Activated CD8-positive, alpha-beta T cell treated with anti-CD3 and anti-CD28 coated beads for 36 hours (primary cell): ENCODE results near the gene DCDC2B. TPM values are rescaled to one million over a fixed set of nuclear protein-coding genes. Genes with fewer than 3 reads are reported as not detected.

Source experiments
- ATAC-seq: fragments of 200-7000 bp; cut with Tn5 transposase; one replicate; pipeline ENCODE4 v1.10.0; 2021; ENCODE audit warnings: mild to moderate bottlenecking, moderate library complexity
- CTCF ChIA-PET: fragments of 350-600 bp; sonication (Branson Sonifier 250); formaldehyde crosslinking; loops from one replicate; lab custom pipeline; 2021; ENCODE audit warnings: antibody characterized with exemption; lab: Charles Lee
- POLR2A ChIA-PET: fragments of 350-600 bp; sonication (Branson Sonifier 250); formaldehyde crosslinking; loops from one replicate; lab custom pipeline; 2021; ENCODE audit warnings: antibody characterized with exemption; lab: Charles Lee
- DNase-seq: peaks from one replicate; pipeline ENCODE4 v3.0.0-alpha.2; 2020
- H3K27ac Mint-ChIP-seq: one replicate; pipeline ENCODE4 v1.8.0; 2021; ENCODE audit warnings: mild to moderate bottlenecking, mixed read lengths
- H3K27me3 Mint-ChIP-seq: one replicate; pipeline ENCODE4 v1.8.0; 2021; ENCODE audit warnings: mixed read lengths
- H3K36me3 Mint-ChIP-seq: one replicate; pipeline ENCODE4 v1.8.0; 2021; ENCODE audit warnings: low read depth, mixed read lengths
- H3K4me1 Mint-ChIP-seq: one replicate; pipeline ENCODE4 v1.8.0; 2021; ENCODE audit warnings: low read depth, mixed read lengths
- H3K4me3 Mint-ChIP-seq: one replicate; pipeline ENCODE4 v1.8.0; 2021; ENCODE audit warnings: mild to moderate bottlenecking, moderate library complexity, mixed read lengths
- H3K9me3 Mint-ChIP-seq: one replicate; pipeline ENCODE4 v1.8.0; 2021; ENCODE audit warnings: mixed read lengths
- intact Hi-C: fragments of 100-400 bp; cut with micrococcal nuclease; formaldehyde crosslinking; loops from one replicate; pipeline ENCODE4 v1.10.0; 2022
- total RNA-seq, 2 experiments: library from RNA; stranded (reverse); gene quantifications; one replicate each; pipeline ENCODE4 v1.2.3, GENCODE V29; 2021
- TF ChIP-seq, protein P1 (sequence below): fragments of 200-600 bp; IDR thresholded peaks from one replicate; pipeline ENCODE4 v1.8.0; 2022; ENCODE audit warnings: antibody characterized with exemption, mild to moderate bottlenecking

Gene DCDC2B
- total RNA-seq, 2 experiments from 2014 or later, result not detected

DNA sequence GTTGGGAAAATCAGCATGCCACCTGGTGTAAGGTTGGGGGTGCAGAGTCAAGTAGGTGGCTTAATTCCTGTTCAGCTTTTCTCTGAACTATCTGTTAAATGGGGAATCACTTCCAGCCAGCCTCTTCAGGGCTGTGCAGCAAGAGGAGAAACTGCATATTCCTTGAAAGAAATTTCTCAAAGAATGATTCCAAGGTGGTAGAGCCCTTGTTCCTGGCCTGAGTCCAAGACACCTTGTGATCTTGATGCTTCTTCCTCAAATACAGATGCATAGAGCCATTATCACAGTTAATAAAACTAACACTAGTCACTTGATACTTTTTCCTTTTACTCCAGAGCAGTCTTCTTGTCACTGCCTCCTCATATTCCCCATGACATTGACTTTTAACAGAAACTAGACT is 24.2 kb upstream of the DCDC2B start:
- intact Hi-C loops, result no loop called here
- Mint-ChIP-seq H3K4me1 (peaks cover 47% of the 10 kb centered on the region), H3K27me3 (no peaks in the 10 kb centered on the region), H3K9me3 (no peaks in the 10 kb centered on the region), H3K4me3 (peak overlapping the region; percentile 16), H3K36me3 (peaks cover 75% of the 10 kb centered on the region), H3K27ac (peak overlapping the region; percentile 71)
- CTCF ChIA-PET, result interaction anchor here (1.0 to 1.2 kb wide), 3 partner anchors 31 to 209 kb away, joined by 3 to 4 read pairs (median 3); partner anchors contain the start of gene BSDC1
- POLR2A ChIA-PET, result interaction anchor here (0.9 to 8.2 kb wide), 3 partner anchors 12 to 66 kb away, joined by 4 to 141 read pairs (median 5); partner anchors contain the start of genes CCDC28B and LCK
- ATAC-seq (no peak), DNase-seq (no peak)
- TF ChIP-seq, protein P1, sequence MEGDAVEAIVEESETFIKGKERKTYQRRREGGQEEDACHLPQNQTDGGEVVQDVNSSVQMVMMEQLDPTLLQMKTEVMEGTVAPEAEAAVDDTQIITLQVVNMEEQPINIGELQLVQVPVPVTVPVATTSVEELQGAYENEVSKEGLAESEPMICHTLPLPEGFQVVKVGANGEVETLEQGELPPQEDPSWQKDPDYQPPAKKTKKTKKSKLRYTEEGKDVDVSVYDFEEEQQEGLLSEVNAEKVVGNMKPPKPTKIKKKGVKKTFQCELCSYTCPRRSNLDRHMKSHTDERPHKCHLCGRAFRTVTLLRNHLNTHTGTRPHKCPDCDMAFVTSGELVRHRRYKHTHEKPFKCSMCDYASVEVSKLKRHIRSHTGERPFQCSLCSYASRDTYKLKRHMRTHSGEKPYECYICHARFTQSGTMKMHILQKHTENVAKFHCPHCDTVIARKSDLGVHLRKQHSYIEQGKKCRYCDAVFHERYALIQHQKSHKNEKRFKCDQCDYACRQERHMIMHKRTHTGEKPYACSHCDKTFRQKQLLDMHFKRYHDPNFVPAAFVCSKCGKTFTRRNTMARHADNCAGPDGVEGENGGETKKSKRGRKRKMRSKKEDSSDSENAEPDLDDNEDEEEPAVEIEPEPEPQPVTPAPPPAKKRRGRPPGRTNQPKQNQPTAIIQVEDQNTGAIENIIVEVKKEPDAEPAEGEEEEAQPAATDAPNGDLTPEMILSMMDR, result no peak

DNA sequence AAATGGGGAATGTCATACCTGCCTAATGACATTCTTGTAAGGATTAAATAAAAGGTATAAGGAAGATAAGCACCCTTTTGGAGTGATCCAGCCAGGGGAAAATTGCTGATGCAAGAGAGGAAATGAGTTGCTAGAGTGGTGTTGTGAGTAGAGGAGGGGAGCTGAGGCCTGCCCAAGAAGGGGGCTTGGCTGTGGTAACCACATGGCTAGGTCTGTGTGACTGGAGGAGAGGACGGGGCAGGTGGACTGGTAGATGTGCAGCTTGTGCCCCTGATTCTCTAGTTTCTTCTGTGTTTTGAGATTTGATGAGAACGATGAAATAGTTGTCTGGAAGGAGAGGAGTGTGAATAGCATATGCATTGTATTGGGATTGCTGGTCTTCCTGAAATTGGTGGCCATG is 22.8 kb upstream of the DCDC2B start:
- TF ChIP-seq, protein P1, result no peak
- Mint-ChIP-seq H3K4me1 (peaks cover 45% of the 10 kb centered on the region), H3K27ac (peak overlapping the region; percentile 98), H3K9me3 (no peaks in the 10 kb centered on the region), H3K36me3 (peaks cover 74% of the 10 kb centered on the region), H3K27me3 (no peaks in the 10 kb centered on the region), H3K4me3 (peak overlapping the region; percentile 48)
- intact Hi-C loops, result no loop called here
- DNase-seq (no peak), ATAC-seq (peak; percentile 57)
- ChIA-PET CTCF (interaction anchor here (1.4 kb wide), 1 partner anchor 30 kb away, joined by 3 read pairs; no protein-coding TSS in a partner anchor), POLR2A (interaction anchor here (0.8 to 3.1 kb wide), 3 partner anchors 13 to 50 kb away, joined by 3 to 25 read pairs (median 5); partner anchors contain the start of genes CCDC28B and IQCC)

DNA sequence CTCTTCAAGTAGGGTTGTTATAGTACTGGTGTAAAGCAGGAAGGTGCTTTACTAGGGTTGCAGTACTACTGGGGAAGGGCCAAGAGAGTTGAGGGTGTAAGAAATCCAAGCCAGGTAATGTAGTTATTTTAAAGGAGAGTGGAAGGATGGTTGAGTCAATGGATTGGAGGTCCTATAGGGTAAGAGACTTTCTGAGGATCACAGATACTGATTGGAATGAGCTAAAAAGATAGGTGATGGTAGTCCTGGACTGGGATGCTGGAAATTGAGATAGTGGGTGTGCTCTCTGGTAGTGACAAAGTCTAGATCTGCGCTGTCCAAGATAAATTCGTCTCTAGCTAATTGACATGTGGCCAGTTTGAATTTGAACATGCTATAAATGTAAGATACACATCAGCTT is 22.4 kb upstream of the DCDC2B start:
- no peaks in the 10 kb centered on the region for H3K9me3 Mint-ChIP-seq
- peak overlapping the region; percentile 48 for H3K4me3 Mint-ChIP-seq
- H3K4me1 Mint-ChIP-seq, result peaks cover 41% of the 10 kb centered on the region
- H3K36me3 Mint-ChIP-seq, result peaks cover 74% of the 10 kb centered on the region
- no peak for DNase-seq
- ATAC-seq, result no peak
- CTCF ChIA-PET, result interaction anchor here (1.4 kb wide), 1 partner anchor 30 kb away, joined by 3 read pairs; no protein-coding TSS in a partner anchor
- TF ChIP-seq, protein P1, result no peak
- intact Hi-C loops, result no loop called here
- peak overlapping the region; percentile 98 for H3K27ac Mint-ChIP-seq
- POLR2A ChIA-PET, result interaction anchor here (0.7 to 3.1 kb wide), 4 partner anchors 12 to 77 kb away, joined by 3 to 25 read pairs (median 4); partner anchors contain the start of genes CCDC28B and IQCC
- H3K27me3 Mint-ChIP-seq, result no peaks in the 10 kb centered on the region

DNA sequence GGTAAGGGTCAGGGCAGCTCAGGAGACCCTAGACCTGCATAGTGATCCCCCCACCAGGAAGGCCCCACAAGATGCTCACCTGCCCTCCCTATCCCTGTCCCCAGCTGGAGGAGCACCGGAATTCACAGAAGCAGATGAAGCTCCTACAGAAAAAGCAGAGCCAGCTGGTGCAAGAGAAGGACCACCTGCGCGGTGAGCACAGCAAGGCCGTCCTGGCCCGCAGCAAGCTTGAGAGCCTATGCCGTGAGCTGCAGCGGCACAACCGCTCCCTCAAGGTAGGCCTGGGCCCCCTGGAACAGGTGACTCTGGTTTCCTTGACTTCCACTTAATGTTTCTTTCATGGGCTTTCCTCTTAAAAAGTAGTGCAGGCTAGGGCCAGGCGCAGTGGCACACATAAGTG is 21.0 kb upstream of the DCDC2B start:
- intact Hi-C loops, result no loop called here
- ATAC-seq (no peak), DNase-seq (no peak)
- ChIA-PET POLR2A (interaction anchor here (3.1 kb wide), 1 partner anchor 11 kb away, joined by 25 read pairs; the partner anchor contains the start of gene CCDC28B), CTCF (no interaction called here)
- Mint-ChIP-seq H3K36me3 (peaks cover 75% of the 10 kb centered on the region), H3K4me1 (peaks cover 32% of the 10 kb centered on the region), H3K9me3 (no peaks in the 10 kb centered on the region), H3K27me3 (no peaks in the 10 kb centered on the region), H3K27ac (no peak overlapping the region), H3K4me3 (no peak overlapping the region)
- TF ChIP-seq, protein P1, result no peak
